Measurements from ENCODE around the gene DNAH3. TPM values are rescaled to one million over a fixed set of nuclear protein-coding genes. Genes with fewer than 3 reads are reported as not detected.

The DNAH3 gene
- total and polyA plus RNA-seq, 10 donors = 0.02 to 0.03 TPM; not detected in 8

GRCh38 chr16:20910781-20911321 is 239.8 kb downstream of the DNAH3 start:
- H3K4me1 ChIP-seq = peaks cover 8 to 79% (median 41%) of the 10 kb centered on the region in 6 donors
- intact Hi-C loops (cut with DNase I; ENCODE audit: low total_unique reads) = no loop called here
- no peak overlapping the region for H3K4me3 ChIP-seq
- peak in 1 of 3 donors; percentile 47 for TF ChIP-seq POLR2AphosphoS5 (IDR thresholded peaks at IDR 0.05)
- no peak for TF ChIP-seq CTCF (IDR thresholded peaks at IDR 0.05 in 8 of 11, conservative IDR thresholded peaks at IDR 0.05 in 3 of 11)
- DNase-seq = no peak
- no peaks in the 10 kb centered on the region for H3K9me3 ChIP-seq
- 11 to 31% (median 16%) methylated on average over 2 of the region's 2 CpGs for WGBS, 5 donors
- peaks cover 0 to 5% (median 0%) of the 10 kb centered on the region in 6 donors for H3K36me3 ChIP-seq
- H3K27ac ChIP-seq = peak overlapping the region in 7 of 8 donors; percentile 58 to 80 (median 74)
- no peaks in the 10 kb centered on the region for H3K27me3 ChIP-seq (replicated peaks in 1 of 7)

DNA sequence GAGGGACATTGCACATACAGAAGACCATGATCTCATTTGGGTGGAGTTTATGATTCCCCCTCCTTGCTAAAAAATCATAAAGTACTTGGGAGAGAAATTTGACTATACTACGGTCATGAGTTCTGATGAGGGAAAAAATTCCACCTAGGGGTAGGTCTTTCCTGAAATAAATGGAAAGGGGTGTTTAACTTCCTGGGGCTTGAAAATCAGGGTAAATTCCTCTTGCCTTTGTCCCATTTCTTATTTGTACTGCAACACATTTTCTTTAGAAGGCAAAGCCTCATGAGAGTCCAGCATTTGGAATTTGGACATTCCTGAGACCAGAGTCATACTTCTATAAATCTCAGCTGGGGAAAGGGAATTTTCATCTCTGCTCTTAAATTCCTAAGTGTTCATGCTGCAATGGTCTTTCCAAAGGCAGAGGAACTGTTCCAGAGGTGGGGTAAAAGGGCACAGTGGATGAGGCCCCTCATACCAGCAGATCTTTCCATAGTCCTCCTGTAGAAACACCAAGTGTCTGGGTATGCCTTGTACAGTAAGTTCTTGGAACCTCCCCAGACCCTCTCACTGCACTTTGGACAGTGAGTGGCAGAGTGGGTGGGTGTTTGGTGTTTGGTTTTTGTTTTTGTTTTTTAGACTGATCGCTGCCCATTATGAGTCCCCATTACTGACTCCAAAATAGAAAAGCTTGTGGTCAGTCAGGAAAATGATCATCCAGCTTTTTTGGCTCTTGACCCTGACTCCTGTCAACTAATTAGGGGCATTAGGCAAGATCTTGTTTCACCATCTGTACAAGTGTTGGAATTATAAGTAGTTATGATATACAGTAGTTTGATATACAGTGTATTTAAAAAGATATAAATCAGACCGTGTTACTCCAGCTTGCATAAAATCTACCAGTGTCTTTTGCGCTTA is 244.0 kb downstream of the DNAH3 start:
- peaks cover 36 to 92% (median 72%) of the 10 kb centered on the region in 6 donors for H3K4me1 ChIP-seq
- TF ChIP-seq POLR2A (IDR thresholded peaks at IDR 0.05) (no peak), CTCF (IDR thresholded peaks at IDR 0.05 in 8 of 11, conservative IDR thresholded peaks at IDR 0.05 in 3 of 11) (no peak), POLR2AphosphoS5 (IDR thresholded peaks at IDR 0.05) (no peak)
- 78 to 87% (median 82%) methylated on average over 4 of the region's 4 CpGs for WGBS, 5 donors
- DNase-seq = no peak
- H3K9me3 ChIP-seq = no peaks in the 10 kb centered on the region
- intact Hi-C loops (cut with DNase I; ENCODE audit: low total_unique reads) = no loop called here
- peak overlapping the region in 7 of 8 donors; percentile 16 to 99 (median 96) for H3K27ac ChIP-seq
- peaks cover 0 to 7% (median 0%) of the 10 kb centered on the region in 6 donors for H3K36me3 ChIP-seq
- no peaks in the 10 kb centered on the region for H3K27me3 ChIP-seq (replicated peaks in 1 of 7)
- no peak overlapping the region for H3K4me3 ChIP-seq

GRCh38 chr16:20905576-20905975 is 245.1 kb downstream of the DNAH3 start:
- H3K4me3 ChIP-seq = no peak overlapping the region
- no peaks in the 10 kb centered on the region for H3K9me3 ChIP-seq
- H3K27me3 ChIP-seq (replicated peaks in 1 of 7) = no peaks in the 10 kb centered on the region
- peaks cover 30 to 88% (median 67%) of the 10 kb centered on the region in 6 donors for H3K4me1 ChIP-seq
- peak overlapping the region in 6 of 8 donors; percentile 76 to 99 (median 97) for H3K27ac ChIP-seq
- H3K36me3 ChIP-seq = peaks cover 0 to 7% (median 0%) of the 10 kb centered on the region in 6 donors
- intact Hi-C loops (cut with DNase I; ENCODE audit: low total_unique reads) = no loop called here
- TF ChIP-seq POLR2AphosphoS5 (IDR thresholded peaks at IDR 0.05) (no peak), CTCF (IDR thresholded peaks at IDR 0.05 in 8 of 11, conservative IDR thresholded peaks at IDR 0.05 in 3 of 11) (no peak), POLR2A (IDR thresholded peaks at IDR 0.05) (no peak)
- no peak for DNase-seq
- WGBS, 5 donors = 67 to 89% (median 83%) methylated on average over 3 of the region's 3 CpGs
